ENCODE results near the gene STAT5B. TPM values are rescaled to one million over a fixed set of nuclear protein-coding genes. Genes with fewer than 3 reads are reported as not detected.

Gene STAT5B
- total and polyA plus RNA-seq, 5 donors from 2014 or later = 109 to 241 (median 114) TPM

- no peaks in the 10 kb centered on the region for H3K9me3 Mint-ChIP-seq
- H3K4me1 ChIP-seq (ENCODE audit: control insufficient read depth, insufficient read depth, low read length, poor library complexity, severe bottlenecking) = peaks cover 41% of the 10 kb centered on the region
- H3K27ac ChIP-seq (ENCODE audit: insufficient read depth, low read length, poor library complexity, severe bottlenecking) = peak overlapping the region; percentile 95
- no peaks in the 10 kb centered on the region for H3K27me3 ChIP-seq (ENCODE audit: control insufficient read depth, insufficient read depth, low read length)
- no peaks in the 10 kb centered on the region for H3K27me3 Mint-ChIP-seq
- no peaks in the 10 kb centered on the region for H3K9me3 ChIP-seq (ENCODE audit: control insufficient read depth in 2 of 2, low read length in 2 of 2)
- peak; percentile 13 to 75 (median 46) for DNase-seq
- peak overlapping the region; percentile 97 to 98 (median 97) for H3K4me3 Mint-ChIP-seq
- H3K4me3 ChIP-seq (ENCODE audit: low read depth, low read length) = peak overlapping the region; percentile 81
- peaks cover 7% of the 10 kb centered on the region for H3K36me3 Mint-ChIP-seq
- peak; percentile 22 to 29 for ATAC-seq (ENCODE audit: low read depth in 2 of 2)
- peaks cover 7 to 61% (median 44%) of the 10 kb centered on the region in 4 donors for H3K4me1 Mint-ChIP-seq
- H3K27ac Mint-ChIP-seq = peak overlapping the region; percentile 98 to 99 (median 98)
- peaks cover 12% of the 10 kb centered on the region for H3K36me3 ChIP-seq (ENCODE audit: control insufficient read depth, insufficient read depth, low read length)
These were observed 11.2 kb upstream of the STAT5B start for GRCh38 chr17:42287305-42287976.

- H3K27me3 Mint-ChIP-seq = no peaks in the 10 kb centered on the region
- H3K9me3 ChIP-seq (ENCODE audit: control insufficient read depth in 2 of 2, low read length in 2 of 2) = no peaks in the 10 kb centered on the region
- DNase-seq (no peak), ATAC-seq (ENCODE audit: low read depth in 2 of 2) (no peak)
- H3K36me3 ChIP-seq (ENCODE audit: control insufficient read depth, insufficient read depth, low read length) = peaks cover 6% of the 10 kb centered on the region
- H3K4me1 ChIP-seq (ENCODE audit: control insufficient read depth, insufficient read depth, low read length, poor library complexity, severe bottlenecking) = peaks cover 41% of the 10 kb centered on the region
- H3K27ac Mint-ChIP-seq = peak overlapping the region; percentile 98 to 99 (median 98)
- peaks cover 3% of the 10 kb centered on the region for H3K36me3 Mint-ChIP-seq
- peak overlapping the region; percentile 95 for H3K27ac ChIP-seq (ENCODE audit: insufficient read depth, low read length, poor library complexity, severe bottlenecking)
- H3K27me3 ChIP-seq (ENCODE audit: control insufficient read depth, insufficient read depth, low read length) = no peaks in the 10 kb centered on the region
- peaks cover 7 to 60% (median 42%) of the 10 kb centered on the region in 4 donors for H3K4me1 Mint-ChIP-seq
- no peaks in the 10 kb centered on the region for H3K9me3 Mint-ChIP-seq
- peak overlapping the region; percentile 97 to 98 (median 97) for H3K4me3 Mint-ChIP-seq
- H3K4me3 ChIP-seq (ENCODE audit: low read depth, low read length) = peak overlapping the region; percentile 81
These were observed 10.4 kb upstream of the STAT5B start for GRCh38 chr17:42286411-42287221.

- Histone ChIP-seq H3K9me3 (ENCODE audit: control insufficient read depth in 2 of 2, low read length in 2 of 2) (no peaks in the 10 kb centered on the region), H3K27me3 (ENCODE audit: control insufficient read depth, insufficient read depth, low read length) (no peaks in the 10 kb centered on the region), H3K27ac (ENCODE audit: insufficient read depth, low read length, poor library complexity, severe bottlenecking) (no peak overlapping the region), H3K4me3 (ENCODE audit: low read depth, low read length) (no peak overlapping the region), H3K4me1 (ENCODE audit: control insufficient read depth, insufficient read depth, low read length, poor library complexity, severe bottlenecking) (peaks cover 41% of the 10 kb centered on the region), H3K36me3 (ENCODE audit: control insufficient read depth, insufficient read depth, low read length) (no peaks in the 10 kb centered on the region)
- Mint-ChIP-seq H3K27me3 (no peaks in the 10 kb centered on the region), H3K9me3 (no peaks in the 10 kb centered on the region), H3K4me3 (peak overlapping the region in 2 of 4 donors; percentile 19 to 97), H3K4me1 (peaks cover 4 to 51% (median 35%) of the 10 kb centered on the region in 4 donors), H3K27ac (peak overlapping the region; percentile 36 to 52 (median 41)), H3K36me3 (no peaks in the 10 kb centered on the region)
- no peak for ATAC-seq (ENCODE audit: low read depth in 2 of 2)
- no peak for DNase-seq
These were observed 9.3 kb upstream of the STAT5B start for GRCh38 chr17:42285346-42286050.

GRCh38 chr17:42284566-42284965 is 8.4 kb upstream of the STAT5B start:
- H3K4me1 ChIP-seq (ENCODE audit: control insufficient read depth, insufficient read depth, low read length, poor library complexity, severe bottlenecking) = peaks cover 33% of the 10 kb centered on the region
- Mint-ChIP-seq H3K36me3 (no peaks in the 10 kb centered on the region), H3K4me1 (peaks cover 4 to 42% (median 31%) of the 10 kb centered on the region in 4 donors), H3K4me3 (peak overlapping the region in 1 of 4 donors; percentile 2), H3K27ac (no peak overlapping the region), H3K9me3 (no peaks in the 10 kb centered on the region), H3K27me3 (no peaks in the 10 kb centered on the region)
- no peak overlapping the region for H3K4me3 ChIP-seq (ENCODE audit: low read depth, low read length)
- no peaks in the 10 kb centered on the region for H3K27me3 ChIP-seq (ENCODE audit: control insufficient read depth, insufficient read depth, low read length)
- ATAC-seq (ENCODE audit: low read depth in 2 of 2) (no peak), DNase-seq (no peak)
- H3K9me3 ChIP-seq (ENCODE audit: control insufficient read depth in 2 of 2, low read length in 2 of 2) = no peaks in the 10 kb centered on the region
- H3K27ac ChIP-seq (ENCODE audit: insufficient read depth, low read length, poor library complexity, severe bottlenecking) = no peak overlapping the region
- H3K36me3 ChIP-seq (ENCODE audit: control insufficient read depth, insufficient read depth, low read length) = no peaks in the 10 kb centered on the region

GRCh38 chr17:42284024-42284369 is 7.8 kb upstream of the STAT5B start:
- Mint-ChIP-seq H3K27ac (peak overlapping the region in 1 of 3 donors; percentile 32), H3K27me3 (no peaks in the 10 kb centered on the region), H3K4me1 (peaks cover 4 to 37% (median 27%) of the 10 kb centered on the region in 4 donors), H3K9me3 (no peaks in the 10 kb centered on the region), H3K4me3 (no peak overlapping the region), H3K36me3 (no peaks in the 10 kb centered on the region)
- peaks cover 27% of the 10 kb centered on the region for H3K4me1 ChIP-seq (ENCODE audit: control insufficient read depth, insufficient read depth, low read length, poor library complexity, severe bottlenecking)
- no peaks in the 10 kb centered on the region for H3K36me3 ChIP-seq (ENCODE audit: control insufficient read depth, insufficient read depth, low read length)
- ATAC-seq (ENCODE audit: low read depth in 2 of 2) (no peak), DNase-seq (no peak)
- H3K27me3 ChIP-seq (ENCODE audit: control insufficient read depth, insufficient read depth, low read length) = no peaks in the 10 kb centered on the region
- H3K27ac ChIP-seq (ENCODE audit: insufficient read depth, low read length, poor library complexity, severe bottlenecking) = no peak overlapping the region
- no peak overlapping the region for H3K4me3 ChIP-seq (ENCODE audit: low read depth, low read length)
- no peaks in the 10 kb centered on the region for H3K9me3 ChIP-seq (ENCODE audit: control insufficient read depth in 2 of 2, low read length in 2 of 2)

- Histone ChIP-seq H3K27ac (ENCODE audit: insufficient read depth, low read length, poor library complexity, severe bottlenecking) (no peak overlapping the region), H3K4me1 (ENCODE audit: control insufficient read depth, insufficient read depth, low read length, poor library complexity, severe bottlenecking) (peaks cover 22% of the 10 kb centered on the region), H3K27me3 (ENCODE audit: control insufficient read depth, insufficient read depth, low read length) (no peaks in the 10 kb centered on the region), H3K9me3 (ENCODE audit: control insufficient read depth in 2 of 2, low read length in 2 of 2) (no peaks in the 10 kb centered on the region), H3K4me3 (ENCODE audit: low read depth, low read length) (no peak overlapping the region), H3K36me3 (ENCODE audit: control insufficient read depth, insufficient read depth, low read length) (no peaks in the 10 kb centered on the region)
- no peak for ATAC-seq (ENCODE audit: low read depth in 2 of 2)
- H3K27me3 Mint-ChIP-seq = no peaks in the 10 kb centered on the region
- no peaks in the 10 kb centered on the region for H3K9me3 Mint-ChIP-seq
- no peaks in the 10 kb centered on the region for H3K36me3 Mint-ChIP-seq
- H3K4me1 Mint-ChIP-seq = peaks cover 4 to 36% (median 27%) of the 10 kb centered on the region in 4 donors
- peak overlapping the region in 2 of 3 donors; percentile 38 to 83 for H3K27ac Mint-ChIP-seq
- no peak for DNase-seq
- H3K4me3 Mint-ChIP-seq = peak overlapping the region in 1 of 4 donors; percentile 39
These were observed 7.2 kb upstream of the STAT5B start for GRCh38 chr17:42283241-42284023.

- Histone ChIP-seq H3K36me3 (ENCODE audit: control insufficient read depth, insufficient read depth, low read length) (no peaks in the 10 kb centered on the region), H3K27ac (ENCODE audit: insufficient read depth, low read length, poor library complexity, severe bottlenecking) (no peak overlapping the region), H3K9me3 (ENCODE audit: control insufficient read depth in 2 of 2, low read length in 2 of 2) (no peaks in the 10 kb centered on the region), H3K4me1 (ENCODE audit: control insufficient read depth, insufficient read depth, low read length, poor library complexity, severe bottlenecking) (peaks cover 17% of the 10 kb centered on the region), H3K27me3 (ENCODE audit: control insufficient read depth, insufficient read depth, low read length) (no peaks in the 10 kb centered on the region), H3K4me3 (ENCODE audit: low read depth, low read length) (no peak overlapping the region)
- no peaks in the 10 kb centered on the region for H3K9me3 Mint-ChIP-seq
- no peaks in the 10 kb centered on the region for H3K27me3 Mint-ChIP-seq
- DNase-seq (no peak), ATAC-seq (ENCODE audit: low read depth in 2 of 2) (no peak)
- peak overlapping the region in 2 of 4 donors; percentile 39 to 58 for H3K4me3 Mint-ChIP-seq
- H3K4me1 Mint-ChIP-seq = peaks cover 4 to 37% (median 23%) of the 10 kb centered on the region in 4 donors
- H3K36me3 Mint-ChIP-seq = no peaks in the 10 kb centered on the region
- H3K27ac Mint-ChIP-seq = peak overlapping the region in 2 of 3 donors; percentile 26 to 83
These were observed 6.4 kb upstream of the STAT5B start for GRCh38 chr17:42282478-42283080.

Measured in CD4-positive, CD25-positive, alpha-beta regulatory T cell (primary cell).